H1 (cell line): ENCODE results near the gene ADNP. TPM values are rescaled to one million over a fixed set of nuclear protein-coding genes. Genes with fewer than 3 reads are reported as not detected.

Experiments used
- CTCF ChIA-PET: fragments of 300-600 bp; sonication (Branson Sonifier 250); formaldehyde crosslinking; loops from one replicate; lab custom pipeline; 2021; ENCODE audit not compliant: partially characterized antibody; lab: Charles Lee
- POLR2A ChIA-PET: fragments of 300-600 bp; sonication (Branson Sonifier 250); formaldehyde crosslinking; loops from one replicate; lab custom pipeline; 2021; ENCODE audit warnings: inconsistent platforms; ENCODE audit not compliant: partially characterized antibody; lab: Charles Lee
- DNase-seq, 2 experiments: peaks; one replicate each; pipeline versions ENCODE4 v3.0.0 to v3.0.0-alpha.2; 2010 to 2022; ENCODE audit warnings: low spot score in 2 of 2, low read depth in 1 of 2, mixed read lengths in 1 of 2
- FAIRE-seq: peaks from 2 replicates; lab custom pipeline; 2011; peaks lifted over from hg19 to GRCh38; lab: Jason Lieb, UNC
- H2AFZ ChIP-seq: 2 replicates; pipeline ENCODE4 v1.8.1; 2012; ENCODE audit warnings: low read length, inconsistent platforms
- H2AK5ac ChIP-seq: 2 replicates; pipeline ENCODE4 v1.6.1; 2013; ENCODE audit warnings: low read depth, low read length
- H2BK120ac ChIP-seq: replicated peaks from 2 replicates; pipeline ENCODE3; 2013; ENCODE audit warnings: low read depth, low read length, inconsistent platforms
- H2BK12ac ChIP-seq: 2 replicates; pipeline ENCODE4 v1.6.1; 2013; ENCODE audit warnings: low read depth, low read length
- H2BK15ac ChIP-seq: 2 replicates; pipeline ENCODE4 v1.6.1; 2013; ENCODE audit warnings: low read length
- H2BK20ac ChIP-seq: 2 replicates; pipeline ENCODE4 v1.6.1; 2013; ENCODE audit warnings: low read length
- H2BK5ac ChIP-seq: 2 replicates; pipeline ENCODE4 v1.6.1; 2013; ENCODE audit warnings: low read depth, low read length
- H3K14ac ChIP-seq: 2 replicates; pipeline ENCODE4 v1.6.1; 2013; ENCODE audit warnings: inconsistent platforms; ENCODE audit not compliant: insufficient read length
- H3K18ac ChIP-seq: 2 replicates; pipeline ENCODE4 v1.6.1; 2013; ENCODE audit warnings: low read length; ENCODE audit errors: extremely low read depth
- H3K23ac ChIP-seq: 2 replicates; pipeline ENCODE4 v1.6.1; 2013; ENCODE audit warnings: inconsistent platforms; ENCODE audit not compliant: insufficient read length
- H3K23me2 ChIP-seq: 2 replicates; pipeline ENCODE4 v1.6.1; 2013; ENCODE audit warnings: low read depth, low read length
- H3K27ac ChIP-seq: 2 replicates; pipeline ENCODE4 v1.6.1; 2011; ENCODE audit warnings: low read depth, low read length, inconsistent platforms
- H3K27me3 ChIP-seq, 4 experiments: replicated peaks in 1 of 4; 1 replicate in 1 of 4; 2 replicates in 3 of 4; pipeline versions ENCODE4 v1.6.1 to v1.8.1; 2011 to 2013; ENCODE audit warnings: low read length in 3 of 4, mild to moderate bottlenecking in 3 of 4, inconsistent platforms in 2 of 4, mixed read lengths in 2 of 4, moderate library complexity in 1 of 4; ENCODE audit not compliant: control insufficient read depth in 3 of 4, insufficient read depth in 3 of 4; ENCODE audit errors: extremely low read depth in 1 of 4
- H3K36me3 ChIP-seq, 4 experiments: 2 replicates each; pipeline versions ENCODE4 v1.6.1 to v1.8.1; 2011 to 2013; ENCODE audit warnings: mild to moderate bottlenecking in 4 of 4, low read length in 3 of 4, moderate library complexity in 2 of 4, control low read depth in 1 of 4, inconsistent platforms in 1 of 4; ENCODE audit not compliant: insufficient read depth in 4 of 4, control insufficient read depth in 2 of 4
- H3K4ac ChIP-seq: replicated peaks from 2 replicates; pipeline ENCODE3; 2013; ENCODE audit warnings: low read length, low read depth, mixed read lengths, inconsistent platforms; ENCODE audit not compliant: insufficient read length
- H3K4me1 ChIP-seq, 4 experiments: replicated peaks in 1 of 4; 1 replicate in 1 of 4; 2 replicates in 3 of 4; pipeline versions ENCODE4 v1.6.1 to v1.8.1; 2011 to 2013; ENCODE audit warnings: low read length in 3 of 4, inconsistent platforms in 2 of 4, mixed read lengths in 1 of 4; ENCODE audit not compliant: insufficient read depth in 4 of 4, control insufficient read depth in 3 of 4
- H3K4me2 ChIP-seq, 2 experiments: 2 replicates each; pipeline versions ENCODE4 v1.6.1 to v1.8.1; 2011 to 2013; ENCODE audit warnings: low read depth in 2 of 2, low read length in 2 of 2, control low read depth in 1 of 2, inconsistent platforms in 1 of 2, mild to moderate bottlenecking in 1 of 2; ENCODE audit not compliant: insufficient read depth in 1 of 2
- H3K4me3 ChIP-seq, 4 experiments: fragments of 200-600, 300-600 bp in 1 of 4; sonication (generic), shearing (Covaris generic), sonication (Bioruptor Twin) in 1 of 4; 2 replicates each; pipeline versions ENCODE4 v1.5.1 to v1.8.1; 2011 to 2016; ENCODE audit warnings: low read length in 4 of 4, low read depth in 3 of 4, control low read depth in 2 of 4, inconsistent platforms in 2 of 4, mild to moderate bottlenecking in 2 of 4, mixed read lengths in 1 of 4, moderate library complexity in 1 of 4; ENCODE audit not compliant: insufficient read depth in 2 of 4; ENCODE audit errors: extremely low read depth in 1 of 4
- H3K56ac ChIP-seq: replicated peaks from 2 replicates; pipeline ENCODE3; 2013; ENCODE audit warnings: low read depth, mild to moderate bottlenecking, mixed read lengths, low read length, inconsistent platforms; ENCODE audit not compliant: insufficient read length
- H3K79me1 ChIP-seq: 2 replicates; pipeline ENCODE4 v1.6.1; 2013; ENCODE audit warnings: low read depth, low read length, control low read depth
- H3K79me2 ChIP-seq, 2 experiments: 2 replicates each; pipeline versions ENCODE4 v1.6.1 to v1.8.1; 2012 to 2013; ENCODE audit warnings: low read length in 2 of 2, mild to moderate bottlenecking in 2 of 2, inconsistent platforms in 1 of 2; ENCODE audit not compliant: insufficient read depth in 2 of 2, control insufficient read depth in 1 of 2
- H3K9ac ChIP-seq, 4 experiments: replicated peaks in 1 of 4; 1 replicate in 1 of 4; 2 replicates in 3 of 4; pipeline versions ENCODE4 v1.6.1 to v1.8.1; 2011 to 2013; ENCODE audit warnings: low read depth in 3 of 4, low read length in 3 of 4, control low read depth in 2 of 4, mild to moderate bottlenecking in 2 of 4, moderate library complexity in 2 of 4, inconsistent platforms in 1 of 4; ENCODE audit errors: extremely low read depth in 1 of 4
- H3K9me3 ChIP-seq, 2 experiments: 2 replicates each; pipeline versions ENCODE4 v1.6.1 to v1.8.1; 2012 to 2013; ENCODE audit warnings: mild to moderate bottlenecking in 2 of 2, moderate library complexity in 2 of 2, control low read depth in 1 of 2, inconsistent platforms in 1 of 2, low read depth in 1 of 2, low read length in 1 of 2, mixed read lengths in 1 of 2; ENCODE audit not compliant: insufficient read depth in 2 of 2
- H4K20me1 ChIP-seq, 2 experiments: replicated peaks in 1 of 2; 2 replicates each; pipeline versions ENCODE3 to v1.8.1; 2011 to 2013; ENCODE audit warnings: inconsistent platforms in 2 of 2, low read length in 2 of 2, mild to moderate bottlenecking in 1 of 2; ENCODE audit not compliant: insufficient read depth in 2 of 2, control insufficient read depth in 1 of 2
- H4K5ac ChIP-seq: 2 replicates; pipeline ENCODE4 v1.6.1; 2013; ENCODE audit warnings: low read length, low read depth, mixed read lengths, inconsistent platforms; ENCODE audit not compliant: insufficient read length
- H4K8ac ChIP-seq: 2 replicates; pipeline ENCODE4 v1.8.0; 2013; ENCODE audit warnings: mild to moderate bottlenecking, moderate library complexity, low read length, inconsistent platforms; ENCODE audit not compliant: insufficient read depth; ENCODE audit errors: extremely low read depth
- H4K91ac ChIP-seq: replicated peaks from 2 replicates; pipeline ENCODE3; 2013; ENCODE audit warnings: low read length, mixed read lengths, inconsistent platforms; ENCODE audit not compliant: insufficient read length
- KDM5A ChIP-seq: fragments of 200-600 bp; IDR thresholded peaks from 2 replicates; pipeline ENCODE4 v1.7.1; 2012; ENCODE audit warnings: mild to moderate bottlenecking, low read length, inconsistent platforms, mixed read lengths
- WGBS, 2 experiments: shearing (Covaris generic) in 1 of 2; methylation state at CpG; one replicate each; pipeline versions ENCODE4 v1.1.6 to v1.1.7; 2013 to 2015; ENCODE audit warnings: low lambda C conversion rate in 2 of 2, mixed read lengths in 2 of 2, inconsistent platforms in 1 of 2, low coverage in 1 of 2, missing lambda C conversion rate in 1 of 2; ENCODE audit not compliant: insufficient replicate concordance in 2 of 2, insufficient coverage in 1 of 2, insufficient read length in 1 of 2; ENCODE audit errors: extremely low coverage in 1 of 2, missing lambda C conversion rate in 1 of 2; 5-methylcytosine and 5-hydroxymethylcytosine counted together
- polyA plus RNA-seq, 7 experiments: library from polyadenylated mRNA; depleted of rRNA in 3 of 7; stranded (reverse) in 5 of 7; unstranded in 2 of 7; fragments of >200 nt in 5 of 7; fragments of 200-250 nt in 2 of 7; gene quantifications; 1 replicate in 5 of 7; 2 replicates in 1 of 7; 4 replicates in 1 of 7; pipeline versions ENCODE4 v1.2.1 to v1.2.3, GENCODE V29; 2011 to 2013; ENCODE audit warnings: missing spikeins in 2 of 7, mixed read lengths in 2 of 7
- total RNA-seq: library from RNA; stranded (reverse); fragmentation: NEBNext Ultra II Directional; extraction: Animal tissue kit (Norgen Biotek cat#: 25700); gene quantifications from 2 replicates; pipeline ENCODE4 v1.2.1, GENCODE V29; 2021

Gene ADNP
- total and polyA plus RNA-seq, 2 of the 8 experiments (the other 6 are each of a cell fraction or from before 2014, with no cell fraction given), result 31.6 to 123 TPM

- no peak overlapping the region for H4K91ac ChIP-seq
- H2BK5ac ChIP-seq, result no peak overlapping the region
- no peak overlapping the region for H3K56ac ChIP-seq
- DNase-seq (no peak), FAIRE-seq (no peak)
- no peaks in the 10 kb centered on the region for H3K23me2 ChIP-seq
- no peak overlapping the region for H2AFZ ChIP-seq
- no peak overlapping the region for H2BK15ac ChIP-seq
- 91% methylated on average over 6 of the region's 6 CpGs; no CpG with 5 or more reads in 1 of the 2 experiments for WGBS, 2 experiments
- peaks cover 68 to 100% of the 10 kb centered on the region in 2 experiments for H3K79me2 ChIP-seq
- no peak overlapping the region for H2BK120ac ChIP-seq
- H3K9ac ChIP-seq, result no peak overlapping the region
- peaks cover 2% of the 10 kb centered on the region; the same call in 1 of the 2 replicates for H3K79me1 ChIP-seq
- no peak overlapping the region for H3K23ac ChIP-seq
- H2BK12ac ChIP-seq, result no peak overlapping the region
- no peak overlapping the region for H2BK20ac ChIP-seq
- H2AK5ac ChIP-seq, result no peak overlapping the region
- peaks cover 45 to 59% of the 10 kb centered on the region in 2 experiments for H4K20me1 ChIP-seq
- no peak overlapping the region for H3K4ac ChIP-seq
- no peak overlapping the region for H3K18ac ChIP-seq
- ChIA-PET POLR2A (interaction anchor here (0.8 to 13.9 kb wide), 6 partner anchors 8 to 88 kb away, joined by 3 to 206 read pairs (median 4); partner anchors contain the start of gene ADNP), CTCF (interaction anchor here (0.9 to 2.5 kb wide), 6 partner anchors 8 to 137 kb away, joined by 3 to 12 read pairs (median 6); partner anchors contain the start of gene ADNP)
- H3K27ac ChIP-seq, result no peak overlapping the region
- no peak overlapping the region for H4K8ac ChIP-seq
- peaks cover 0 to 16% (median 3%) of the 10 kb centered on the region in 4 experiments; a peak in 5 of 7 replicates for H3K4me1 ChIP-seq
- no peak overlapping the region for H3K4me3 ChIP-seq
- H3K4me2 ChIP-seq, result peak overlapping the region in 1 of 2 experiments; percentile 2; a peak in 1 of 4 replicates
- H3K14ac ChIP-seq, result no peak overlapping the region
- no peak for TF ChIP-seq KDM5A
- H3K36me3 ChIP-seq, result peaks cover 0 to 32% (median 2%) of the 10 kb centered on the region in 4 experiments; a peak in 5 of 8 replicates
- H3K27me3 ChIP-seq, result no peaks in the 10 kb centered on the region
- H3K9me3 ChIP-seq, result no peaks in the 10 kb centered on the region
- H4K5ac ChIP-seq, result no peak overlapping the region
These were observed 11.7 kb downstream of the ADNP start for GRCh38 chr20:50919567-50919966.
